Measurements from ENCODE around the gene C6orf120. TPM values are rescaled to one million over a fixed set of nuclear protein-coding genes. Genes with fewer than 3 reads are reported as not detected.
A peak's percentile ranks its signal among the peaks of the same experiment; 100 is the strongest.

Gene C6orf120
- total and polyA plus RNA-seq, 9 of the 15 experiments (the other 6 are each of a cell fraction or from before 2014, with no cell fraction given): 7.7 to 44.9 (median 34.8) TPM

DNA sequence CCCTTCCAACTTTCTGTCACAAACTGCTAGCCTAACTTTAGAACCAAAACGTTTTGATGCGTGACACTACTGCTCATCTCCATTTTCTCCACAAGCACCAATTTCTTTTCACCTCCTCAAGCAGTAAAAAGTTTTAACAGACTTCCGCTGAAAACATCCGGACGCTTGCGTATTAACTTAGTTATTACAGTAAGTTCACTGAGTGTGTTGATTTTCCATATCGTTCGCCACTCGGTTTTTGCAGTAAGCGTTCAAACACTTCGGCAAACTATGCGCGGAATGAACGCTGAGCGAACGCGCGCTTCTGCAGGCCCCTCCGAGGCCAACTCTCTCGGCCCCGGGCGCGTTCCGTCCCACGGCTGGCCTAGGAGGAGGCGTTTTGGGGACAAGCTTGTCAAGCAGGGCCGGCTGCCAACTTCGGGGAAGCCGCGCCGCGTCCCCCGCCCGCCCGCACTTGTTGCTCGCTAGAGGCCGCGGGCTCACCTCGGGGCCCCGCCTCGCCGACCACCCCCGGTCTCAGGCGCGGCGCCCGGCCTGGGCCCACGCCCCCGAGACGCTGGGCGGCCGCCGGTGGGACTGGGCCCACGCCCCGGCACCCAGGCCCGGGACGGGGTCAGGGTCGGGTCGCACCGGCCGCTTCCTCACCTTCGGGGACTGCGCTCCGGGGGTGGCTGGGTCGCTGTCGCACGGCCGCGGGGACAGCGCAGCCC lies 21.4 kb downstream of the C6orf120 start (continued):
- TF ChIP-seq, protein P1, sequence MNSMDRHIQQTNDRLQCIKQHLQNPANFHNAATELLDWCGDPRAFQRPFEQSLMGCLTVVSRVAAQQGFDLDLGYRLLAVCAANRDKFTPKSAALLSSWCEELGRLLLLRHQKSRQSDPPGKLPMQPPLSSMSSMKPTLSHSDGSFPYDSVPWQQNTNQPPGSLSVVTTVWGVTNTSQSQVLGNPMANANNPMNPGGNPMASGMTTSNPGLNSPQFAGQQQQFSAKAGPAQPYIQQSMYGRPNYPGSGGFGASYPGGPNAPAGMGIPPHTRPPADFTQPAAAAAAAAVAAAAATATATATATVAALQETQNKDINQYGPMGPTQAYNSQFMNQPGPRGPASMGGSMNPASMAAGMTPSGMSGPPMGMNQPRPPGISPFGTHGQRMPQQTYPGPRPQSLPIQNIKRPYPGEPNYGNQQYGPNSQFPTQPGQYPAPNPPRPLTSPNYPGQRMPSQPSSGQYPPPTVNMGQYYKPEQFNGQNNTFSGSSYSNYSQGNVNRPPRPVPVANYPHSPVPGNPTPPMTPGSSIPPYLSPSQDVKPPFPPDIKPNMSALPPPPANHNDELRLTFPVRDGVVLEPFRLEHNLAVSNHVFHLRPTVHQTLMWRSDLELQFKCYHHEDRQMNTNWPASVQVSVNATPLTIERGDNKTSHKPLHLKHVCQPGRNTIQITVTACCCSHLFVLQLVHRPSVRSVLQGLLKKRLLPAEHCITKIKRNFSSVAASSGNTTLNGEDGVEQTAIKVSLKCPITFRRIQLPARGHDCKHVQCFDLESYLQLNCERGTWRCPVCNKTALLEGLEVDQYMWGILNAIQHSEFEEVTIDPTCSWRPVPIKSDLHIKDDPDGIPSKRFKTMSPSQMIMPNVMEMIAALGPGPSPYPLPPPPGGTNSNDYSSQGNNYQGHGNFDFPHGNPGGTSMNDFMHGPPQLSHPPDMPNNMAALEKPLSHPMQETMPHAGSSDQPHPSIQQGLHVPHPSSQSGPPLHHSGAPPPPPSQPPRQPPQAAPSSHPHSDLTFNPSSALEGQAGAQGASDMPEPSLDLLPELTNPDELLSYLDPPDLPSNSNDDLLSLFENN (IDR thresholded peaks at IDR 0.05; ENCODE audit: low read depth in 2 of 2, low read length in 2 of 2): no peak
- TF ChIP-seq HOXB6 (CRISPR knock-in tag; IDR thresholded peaks at IDR 0.05; ENCODE audit: borderline replicate concordance): no peak
- TF ChIP-seq, protein P2, sequence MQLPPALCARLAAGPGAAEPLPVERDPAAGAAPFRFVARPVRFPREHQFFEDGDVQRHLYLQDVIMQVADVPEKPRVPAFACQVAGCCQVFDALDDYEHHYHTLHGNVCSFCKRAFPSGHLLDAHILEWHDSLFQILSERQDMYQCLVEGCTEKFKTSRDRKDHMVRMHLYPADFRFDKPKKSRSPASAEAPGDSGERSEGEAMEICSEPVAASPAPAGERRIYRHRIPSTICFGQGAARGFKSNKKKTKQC (CRISPR knock-in tag; IDR thresholded peaks at IDR 0.05): 0 out of 2 replicates have a peak, but pooled peaks have one; percentile 35
- TF ChIP-seq ARID2 (IDR thresholded peaks at IDR 0.05): peak; percentile 58; the same call in 1 of the 2 replicates
- no peak for TF ChIP-seq THRAP3 (IDR thresholded peaks at IDR 0.05; ENCODE audit: borderline replicate concordance)
- no peak for TF ChIP-seq ZNF121 (CRISPR knock-in tag; conservative IDR thresholded peaks at IDR 0.05)
- TF ChIP-seq TBP (optimal IDR thresholded peaks at IDR 0.05; ENCODE audit: low read depth, low read length): no peak
- TF ChIP-seq, protein P3, sequence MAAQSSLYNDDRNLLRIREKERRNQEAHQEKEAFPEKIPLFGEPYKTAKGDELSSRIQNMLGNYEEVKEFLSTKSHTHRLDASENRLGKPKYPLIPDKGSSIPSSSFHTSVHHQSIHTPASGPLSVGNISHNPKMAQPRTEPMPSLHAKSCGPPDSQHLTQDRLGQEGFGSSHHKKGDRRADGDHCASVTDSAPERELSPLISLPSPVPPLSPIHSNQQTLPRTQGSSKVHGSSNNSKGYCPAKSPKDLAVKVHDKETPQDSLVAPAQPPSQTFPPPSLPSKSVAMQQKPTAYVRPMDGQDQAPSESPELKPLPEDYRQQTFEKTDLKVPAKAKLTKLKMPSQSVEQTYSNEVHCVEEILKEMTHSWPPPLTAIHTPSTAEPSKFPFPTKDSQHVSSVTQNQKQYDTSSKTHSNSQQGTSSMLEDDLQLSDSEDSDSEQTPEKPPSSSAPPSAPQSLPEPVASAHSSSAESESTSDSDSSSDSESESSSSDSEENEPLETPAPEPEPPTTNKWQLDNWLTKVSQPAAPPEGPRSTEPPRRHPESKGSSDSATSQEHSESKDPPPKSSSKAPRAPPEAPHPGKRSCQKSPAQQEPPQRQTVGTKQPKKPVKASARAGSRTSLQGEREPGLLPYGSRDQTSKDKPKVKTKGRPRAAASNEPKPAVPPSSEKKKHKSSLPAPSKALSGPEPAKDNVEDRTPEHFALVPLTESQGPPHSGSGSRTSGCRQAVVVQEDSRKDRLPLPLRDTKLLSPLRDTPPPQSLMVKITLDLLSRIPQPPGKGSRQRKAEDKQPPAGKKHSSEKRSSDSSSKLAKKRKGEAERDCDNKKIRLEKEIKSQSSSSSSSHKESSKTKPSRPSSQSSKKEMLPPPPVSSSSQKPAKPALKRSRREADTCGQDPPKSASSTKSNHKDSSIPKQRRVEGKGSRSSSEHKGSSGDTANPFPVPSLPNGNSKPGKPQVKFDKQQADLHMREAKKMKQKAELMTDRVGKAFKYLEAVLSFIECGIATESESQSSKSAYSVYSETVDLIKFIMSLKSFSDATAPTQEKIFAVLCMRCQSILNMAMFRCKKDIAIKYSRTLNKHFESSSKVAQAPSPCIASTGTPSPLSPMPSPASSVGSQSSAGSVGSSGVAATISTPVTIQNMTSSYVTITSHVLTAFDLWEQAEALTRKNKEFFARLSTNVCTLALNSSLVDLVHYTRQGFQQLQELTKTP (IDR thresholded peaks at IDR 0.05; ENCODE audit: low read depth in 1 of 2, partially characterized antibody in 2 of 2): no peak
- TF ChIP-seq NONO (IDR thresholded peaks at IDR 0.05; ENCODE audit: low read depth in 2 of 2, low read length in 1 of 2): peak in 1 of 2 experiments; percentile 86; a peak in 2 of 4 replicates
- TF ChIP-seq YBX1 (IDR thresholded peaks at IDR 0.05): no peak
- TF ChIP-seq, protein P4, sequence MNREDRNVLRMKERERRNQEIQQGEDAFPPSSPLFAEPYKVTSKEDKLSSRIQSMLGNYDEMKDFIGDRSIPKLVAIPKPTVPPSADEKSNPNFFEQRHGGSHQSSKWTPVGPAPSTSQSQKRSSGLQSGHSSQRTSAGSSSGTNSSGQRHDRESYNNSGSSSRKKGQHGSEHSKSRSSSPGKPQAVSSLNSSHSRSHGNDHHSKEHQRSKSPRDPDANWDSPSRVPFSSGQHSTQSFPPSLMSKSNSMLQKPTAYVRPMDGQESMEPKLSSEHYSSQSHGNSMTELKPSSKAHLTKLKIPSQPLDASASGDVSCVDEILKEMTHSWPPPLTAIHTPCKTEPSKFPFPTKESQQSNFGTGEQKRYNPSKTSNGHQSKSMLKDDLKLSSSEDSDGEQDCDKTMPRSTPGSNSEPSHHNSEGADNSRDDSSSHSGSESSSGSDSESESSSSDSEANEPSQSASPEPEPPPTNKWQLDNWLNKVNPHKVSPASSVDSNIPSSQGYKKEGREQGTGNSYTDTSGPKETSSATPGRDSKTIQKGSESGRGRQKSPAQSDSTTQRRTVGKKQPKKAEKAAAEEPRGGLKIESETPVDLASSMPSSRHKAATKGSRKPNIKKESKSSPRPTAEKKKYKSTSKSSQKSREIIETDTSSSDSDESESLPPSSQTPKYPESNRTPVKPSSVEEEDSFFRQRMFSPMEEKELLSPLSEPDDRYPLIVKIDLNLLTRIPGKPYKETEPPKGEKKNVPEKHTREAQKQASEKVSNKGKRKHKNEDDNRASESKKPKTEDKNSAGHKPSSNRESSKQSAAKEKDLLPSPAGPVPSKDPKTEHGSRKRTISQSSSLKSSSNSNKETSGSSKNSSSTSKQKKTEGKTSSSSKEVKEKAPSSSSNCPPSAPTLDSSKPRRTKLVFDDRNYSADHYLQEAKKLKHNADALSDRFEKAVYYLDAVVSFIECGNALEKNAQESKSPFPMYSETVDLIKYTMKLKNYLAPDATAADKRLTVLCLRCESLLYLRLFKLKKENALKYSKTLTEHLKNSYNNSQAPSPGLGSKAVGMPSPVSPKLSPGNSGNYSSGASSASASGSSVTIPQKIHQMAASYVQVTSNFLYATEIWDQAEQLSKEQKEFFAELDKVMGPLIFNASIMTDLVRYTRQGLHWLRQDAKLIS (CRISPR knock-in tag; IDR thresholded peaks at IDR 0.05): 0 out of 2 replicates have a peak, but pooled peaks have one; percentile 53

Measured in K562 (cell line).